ENCODE results near the gene DNAJB2. TPM values are rescaled to one million over a fixed set of nuclear protein-coding genes. Genes with fewer than 3 reads are reported as not detected.
A peak's percentile ranks its signal among the peaks of the same experiment; 100 is the strongest.

The DNAJB2 gene
- total RNA-seq, 1 experiment from 2014 or later: 30.9 TPM

- Histone ChIP-seq H3K9ac (ENCODE audit: low read length) (no peak overlapping the region), H3K27me3 (ENCODE audit: low read length) (0 out of 2 replicates have a peak, but pooled peaks cover 4% of the 10 kb centered on the region), H3K4me2 (ENCODE audit: low read depth, low read length, poor library complexity, severe bottlenecking) (no peak overlapping the region), H3K9me3 (ENCODE audit: low read length) (no peaks in the 10 kb centered on the region), H3K27ac (ENCODE audit: low read length) (no peak overlapping the region), H3K4me1 (ENCODE audit: low read length) (peaks cover 16% of the 10 kb centered on the region), H3K36me3 (ENCODE audit: insufficient read depth, low read length) (no peaks in the 10 kb centered on the region), H3K4me3 (ENCODE audit: low read length) (no peak overlapping the region), H4K20me1 (ENCODE audit: insufficient read depth, low read depth, low read length) (no peaks in the 10 kb centered on the region), H3K9me2 (replicated peaks; ENCODE audit: insufficient read depth, low read length) (no peaks in the 10 kb centered on the region), H2AFZ (ENCODE audit: low read length) (no peak overlapping the region), H3K79me2 (ENCODE audit: low read length) (no peaks in the 10 kb centered on the region)
- DNase-seq: no peak
Measured at GRCh38 chr2:219296142-219296541, 17.0 kb downstream of the DNAJB2 start.

- no peak overlapping the region for H2AFZ ChIP-seq (ENCODE audit: low read length)
- H4K20me1 ChIP-seq (ENCODE audit: insufficient read depth, low read depth, low read length): no peaks in the 10 kb centered on the region
- H3K4me3 ChIP-seq (ENCODE audit: low read length): no peak overlapping the region
- no peaks in the 10 kb centered on the region for H3K9me2 ChIP-seq (replicated peaks; ENCODE audit: insufficient read depth, low read length)
- peaks cover 16% of the 10 kb centered on the region for H3K4me1 ChIP-seq (ENCODE audit: low read length)
- no peak overlapping the region for H3K4me2 ChIP-seq (ENCODE audit: low read depth, low read length, poor library complexity, severe bottlenecking)
- H3K36me3 ChIP-seq (ENCODE audit: insufficient read depth, low read length): no peaks in the 10 kb centered on the region
- H3K9ac ChIP-seq (ENCODE audit: low read length): no peak overlapping the region
- no peak overlapping the region for H3K27ac ChIP-seq (ENCODE audit: low read length)
- no peak for DNase-seq
- no peaks in the 10 kb centered on the region for H3K79me2 ChIP-seq (ENCODE audit: low read length)
- H3K9me3 ChIP-seq (ENCODE audit: low read length): no peaks in the 10 kb centered on the region
- 0 out of 2 replicates have a peak, but pooled peaks cover 4% of the 10 kb centered on the region for H3K27me3 ChIP-seq (ENCODE audit: low read length)
Measured at GRCh38 chr2:219296631-219297391, 17.6 kb downstream of the DNAJB2 start.

GRCh38 chr2:219297766-219298456, 18.7 kb downstream of the DNAJB2 start:
- Histone ChIP-seq H3K4me2 (ENCODE audit: low read depth, low read length, poor library complexity, severe bottlenecking) (no peak overlapping the region), H4K20me1 (ENCODE audit: insufficient read depth, low read depth, low read length) (no peaks in the 10 kb centered on the region), H3K27ac (ENCODE audit: low read length) (no peak overlapping the region), H3K9ac (ENCODE audit: low read length) (no peak overlapping the region), H3K27me3 (ENCODE audit: low read length) (0 out of 2 replicates have a peak, but pooled peaks cover 4% of the 10 kb centered on the region), H3K9me3 (ENCODE audit: low read length) (no peaks in the 10 kb centered on the region), H3K79me2 (ENCODE audit: low read length) (no peaks in the 10 kb centered on the region), H3K9me2 (replicated peaks; ENCODE audit: insufficient read depth, low read length) (no peaks in the 10 kb centered on the region), H3K4me3 (ENCODE audit: low read length) (no peak overlapping the region), H3K36me3 (ENCODE audit: insufficient read depth, low read length) (no peaks in the 10 kb centered on the region), H2AFZ (ENCODE audit: low read length) (no peak overlapping the region), H3K4me1 (ENCODE audit: low read length) (peaks cover 16% of the 10 kb centered on the region)
- no peak for DNase-seq

GRCh38 chr2:219298759-219299371, 19.7 kb downstream of the DNAJB2 start:
- Histone ChIP-seq H3K9me2 (replicated peaks; ENCODE audit: insufficient read depth, low read length) (no peaks in the 10 kb centered on the region), H3K79me2 (ENCODE audit: low read length) (no peaks in the 10 kb centered on the region), H3K4me1 (ENCODE audit: low read length) (peaks cover 16% of the 10 kb centered on the region), H3K4me2 (ENCODE audit: low read depth, low read length, poor library complexity, severe bottlenecking) (no peak overlapping the region), H3K36me3 (ENCODE audit: insufficient read depth, low read length) (no peaks in the 10 kb centered on the region), H3K27me3 (ENCODE audit: low read length) (0 out of 2 replicates have a peak, but pooled peaks cover 4% of the 10 kb centered on the region), H3K9me3 (ENCODE audit: low read length) (no peaks in the 10 kb centered on the region), H3K9ac (ENCODE audit: low read length) (peak overlapping the region; percentile 36), H2AFZ (ENCODE audit: low read length) (peak overlapping the region; percentile 60; the same call in 1 of the 2 replicates), H3K27ac (ENCODE audit: low read length) (no peak overlapping the region), H3K4me3 (ENCODE audit: low read length) (no peak overlapping the region), H4K20me1 (ENCODE audit: insufficient read depth, low read depth, low read length) (no peaks in the 10 kb centered on the region)
- peak; percentile 94 for DNase-seq

GRCh38 chr2:219299372-219299760, 20.2 kb downstream of the DNAJB2 start:
- no peak overlapping the region for H3K27ac ChIP-seq (ENCODE audit: low read length)
- no peak overlapping the region for H2AFZ ChIP-seq (ENCODE audit: low read length)

DNA sequence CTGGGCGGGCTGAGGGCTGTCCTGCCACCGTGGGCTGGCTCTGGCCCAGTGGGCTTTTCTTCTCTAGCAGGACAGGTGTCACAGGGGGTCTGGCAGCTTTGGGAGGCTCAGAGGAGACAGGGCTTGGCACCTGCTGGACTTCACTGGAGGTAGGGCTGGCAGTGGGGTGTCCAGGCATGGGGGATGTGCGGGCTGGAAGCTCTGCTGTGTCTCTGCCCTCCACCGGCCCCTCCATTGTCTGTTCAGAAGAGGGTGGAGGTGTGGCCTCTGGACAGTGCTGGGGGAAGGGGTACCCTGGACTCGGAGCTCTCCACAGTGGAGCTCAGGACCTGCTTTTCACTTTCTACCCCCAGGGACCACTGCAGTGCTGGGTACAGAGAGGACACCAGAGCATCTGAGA, 20.9 kb downstream of the DNAJB2 start:
- H3K9me3 ChIP-seq (ENCODE audit: low read length): no peaks in the 10 kb centered on the region
- H2AFZ ChIP-seq (ENCODE audit: low read length): no peak overlapping the region
- 0 out of 2 replicates have a peak, but pooled peaks cover 4% of the 10 kb centered on the region for H3K27me3 ChIP-seq (ENCODE audit: low read length)
- H3K4me3 ChIP-seq (ENCODE audit: low read length): no peak overlapping the region
- H3K36me3 ChIP-seq (ENCODE audit: insufficient read depth, low read length): no peaks in the 10 kb centered on the region
- no peaks in the 10 kb centered on the region for H4K20me1 ChIP-seq (ENCODE audit: insufficient read depth, low read depth, low read length)
- no peaks in the 10 kb centered on the region for H3K9me2 ChIP-seq (replicated peaks; ENCODE audit: insufficient read depth, low read length)
- H3K4me1 ChIP-seq (ENCODE audit: low read length): peaks cover 6% of the 10 kb centered on the region
- no peak overlapping the region for H3K27ac ChIP-seq (ENCODE audit: low read length)
- no peak for DNase-seq
- H3K4me2 ChIP-seq (ENCODE audit: low read depth, low read length, poor library complexity, severe bottlenecking): no peak overlapping the region
- no peak overlapping the region for H3K9ac ChIP-seq (ENCODE audit: low read length)
- no peaks in the 10 kb centered on the region for H3K79me2 ChIP-seq (ENCODE audit: low read length)

More at GRCh38 chr2:219299372-219299760, 20.2 kb downstream of the DNAJB2 start:
- Histone ChIP-seq H3K9me3 (ENCODE audit: low read length) (no peaks in the 10 kb centered on the region), H3K4me3 (ENCODE audit: low read length) (no peak overlapping the region), H3K79me2 (ENCODE audit: low read length) (no peaks in the 10 kb centered on the region), H4K20me1 (ENCODE audit: insufficient read depth, low read depth, low read length) (no peaks in the 10 kb centered on the region), H3K4me1 (ENCODE audit: low read length) (peaks cover 11% of the 10 kb centered on the region), H3K9ac (ENCODE audit: low read length) (peak overlapping the region; percentile 36; the same call in 1 of the 2 replicates), H3K27me3 (ENCODE audit: low read length) (0 out of 2 replicates have a peak, but pooled peaks cover 4% of the 10 kb centered on the region), H3K36me3 (ENCODE audit: insufficient read depth, low read length) (no peaks in the 10 kb centered on the region), H3K9me2 (replicated peaks; ENCODE audit: insufficient read depth, low read length) (no peaks in the 10 kb centered on the region), H3K4me2 (ENCODE audit: low read depth, low read length, poor library complexity, severe bottlenecking) (no peak overlapping the region)
- DNase-seq: no peak

GRCh38 chr2:219302412-219302968, 23.3 kb downstream of the DNAJB2 start:
- Histone ChIP-seq H3K9me3 (ENCODE audit: low read length) (no peaks in the 10 kb centered on the region), H3K4me2 (ENCODE audit: low read depth, low read length, poor library complexity, severe bottlenecking) (no peak overlapping the region), H3K4me1 (ENCODE audit: low read length) (peaks cover 4% of the 10 kb centered on the region), H4K20me1 (ENCODE audit: insufficient read depth, low read depth, low read length) (no peaks in the 10 kb centered on the region), H3K4me3 (ENCODE audit: low read length) (no peak overlapping the region), H3K36me3 (ENCODE audit: insufficient read depth, low read length) (no peaks in the 10 kb centered on the region), H3K79me2 (ENCODE audit: low read length) (no peaks in the 10 kb centered on the region), H3K27me3 (ENCODE audit: low read length) (no peaks in the 10 kb centered on the region), H3K27ac (ENCODE audit: low read length) (no peak overlapping the region), H3K9ac (ENCODE audit: low read length) (no peak overlapping the region), H2AFZ (ENCODE audit: low read length) (no peak overlapping the region), H3K9me2 (replicated peaks; ENCODE audit: insufficient read depth, low read length) (no peaks in the 10 kb centered on the region)
- no peak for DNase-seq

GRCh38 chr2:219304223-219304622, 25.1 kb downstream of the DNAJB2 start:
- Histone ChIP-seq H3K9me2 (replicated peaks; ENCODE audit: insufficient read depth, low read length) (no peaks in the 10 kb centered on the region), H2AFZ (ENCODE audit: low read length) (no peak overlapping the region), H3K4me2 (ENCODE audit: low read depth, low read length, poor library complexity, severe bottlenecking) (no peak overlapping the region), H3K27me3 (ENCODE audit: low read length) (no peaks in the 10 kb centered on the region), H3K79me2 (ENCODE audit: low read length) (no peaks in the 10 kb centered on the region), H3K4me1 (ENCODE audit: low read length) (no peaks in the 10 kb centered on the region), H3K9ac (ENCODE audit: low read length) (no peak overlapping the region), H3K4me3 (ENCODE audit: low read length) (no peak overlapping the region), H3K36me3 (ENCODE audit: insufficient read depth, low read length) (no peaks in the 10 kb centered on the region), H3K27ac (ENCODE audit: low read length) (no peak overlapping the region), H3K9me3 (ENCODE audit: low read length) (no peaks in the 10 kb centered on the region), H4K20me1 (ENCODE audit: insufficient read depth, low read depth, low read length) (no peaks in the 10 kb centered on the region)
- no peak for DNase-seq

All from Karpas-422 (cell line).